Measurements from ENCODE around the gene POMT2. TPM values are rescaled to one million over a fixed set of nuclear protein-coding genes. Genes with fewer than 3 reads are reported as not detected.

POMT2 gene
- total and polyA plus RNA-seq, 2 experiments from 2014 or later, result 21.1 to 39.3 TPM

DNA sequence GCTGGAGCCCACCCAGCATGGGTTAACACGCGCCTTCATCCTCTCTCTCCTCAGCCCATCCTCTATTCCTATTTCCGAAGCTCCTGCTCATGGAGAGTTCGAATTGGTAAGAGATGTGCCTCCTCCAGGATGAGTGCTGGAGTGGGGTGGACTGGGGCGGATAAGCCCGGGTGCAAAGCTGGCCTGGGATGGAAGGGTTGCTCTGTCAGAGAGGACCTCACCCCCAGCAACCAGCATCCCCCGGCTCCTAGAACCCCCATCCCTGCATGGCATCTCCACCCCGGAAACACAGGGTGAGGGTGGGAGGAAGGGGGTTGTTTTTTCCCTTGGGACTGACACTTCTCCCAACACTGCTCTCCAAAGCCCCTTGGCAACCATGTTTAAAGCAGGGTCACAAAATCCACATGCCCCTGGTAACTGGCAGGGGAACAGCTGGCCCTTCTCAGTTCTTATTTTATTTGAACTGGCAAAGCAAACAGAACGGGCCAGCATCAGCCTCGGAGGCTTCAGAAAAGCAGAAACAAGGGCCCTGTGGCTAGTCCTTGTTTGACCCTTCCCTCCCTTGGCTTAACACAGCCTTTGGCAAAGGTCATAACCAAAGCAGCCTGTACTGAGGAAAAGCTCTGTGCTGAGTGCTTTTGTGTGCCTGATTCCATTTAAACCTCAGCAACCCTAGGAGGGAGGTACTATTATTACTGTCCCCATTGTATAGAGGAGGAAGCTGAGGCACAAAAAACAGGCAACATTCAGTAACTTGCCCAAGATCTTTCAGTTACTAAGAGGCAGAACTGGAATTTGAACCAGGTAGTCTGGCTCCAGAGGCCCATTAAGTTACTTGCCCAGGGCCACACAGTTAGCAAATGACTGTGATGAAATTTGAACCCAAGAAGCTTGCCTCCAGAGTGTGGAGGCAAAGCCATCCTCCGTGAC is 4.4 kb upstream of the POMT2 start:
- TF ChIP-seq EZH2phosphoT487 (IDR thresholded peaks at IDR 0.05; ENCODE audit: low read depth, severe bottlenecking, unreplicated experiment), result no peak
- TF ChIP-seq, protein P1, sequence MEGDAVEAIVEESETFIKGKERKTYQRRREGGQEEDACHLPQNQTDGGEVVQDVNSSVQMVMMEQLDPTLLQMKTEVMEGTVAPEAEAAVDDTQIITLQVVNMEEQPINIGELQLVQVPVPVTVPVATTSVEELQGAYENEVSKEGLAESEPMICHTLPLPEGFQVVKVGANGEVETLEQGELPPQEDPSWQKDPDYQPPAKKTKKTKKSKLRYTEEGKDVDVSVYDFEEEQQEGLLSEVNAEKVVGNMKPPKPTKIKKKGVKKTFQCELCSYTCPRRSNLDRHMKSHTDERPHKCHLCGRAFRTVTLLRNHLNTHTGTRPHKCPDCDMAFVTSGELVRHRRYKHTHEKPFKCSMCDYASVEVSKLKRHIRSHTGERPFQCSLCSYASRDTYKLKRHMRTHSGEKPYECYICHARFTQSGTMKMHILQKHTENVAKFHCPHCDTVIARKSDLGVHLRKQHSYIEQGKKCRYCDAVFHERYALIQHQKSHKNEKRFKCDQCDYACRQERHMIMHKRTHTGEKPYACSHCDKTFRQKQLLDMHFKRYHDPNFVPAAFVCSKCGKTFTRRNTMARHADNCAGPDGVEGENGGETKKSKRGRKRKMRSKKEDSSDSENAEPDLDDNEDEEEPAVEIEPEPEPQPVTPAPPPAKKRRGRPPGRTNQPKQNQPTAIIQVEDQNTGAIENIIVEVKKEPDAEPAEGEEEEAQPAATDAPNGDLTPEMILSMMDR (IDR thresholded peaks at IDR 0.05; ENCODE audit: poor library complexity), result no peak
- TF ChIP-seq EZH2 (IDR thresholded peaks at IDR 0.05; ENCODE audit: borderline replicate concordance), result no peak
- Histone ChIP-seq H2AFZ (no peak overlapping the region), H3K4me3 (no peak overlapping the region), H3K9me3 (ENCODE audit: low read depth) (no peaks in the 10 kb centered on the region), H3K9me2 (replicated peaks; ENCODE audit: insufficient read depth) (no peaks in the 10 kb centered on the region), H3K27me3 (no peaks in the 10 kb centered on the region), H3K4me2 (no peak overlapping the region), H3K27ac (no peak overlapping the region), H4K20me1 (ENCODE audit: insufficient read depth, poor library complexity, severe bottlenecking) (no peaks in the 10 kb centered on the region), H3K4me1 (ENCODE audit: insufficient read depth) (peaks cover 9% of the 10 kb centered on the region), H3K79me2 (peaks cover 12% of the 10 kb centered on the region), H3K36me3 (replicated peaks; ENCODE audit: insufficient read depth, low read depth) (no peaks in the 10 kb centered on the region)
- no peak for DNase-seq (ENCODE audit: low spot score)
- 88% methylated on average over 11 of the region's 11 CpGs for WGBS (ENCODE audit: low lambda C conversion rate, missing lambda C conversion rate)

DNA sequence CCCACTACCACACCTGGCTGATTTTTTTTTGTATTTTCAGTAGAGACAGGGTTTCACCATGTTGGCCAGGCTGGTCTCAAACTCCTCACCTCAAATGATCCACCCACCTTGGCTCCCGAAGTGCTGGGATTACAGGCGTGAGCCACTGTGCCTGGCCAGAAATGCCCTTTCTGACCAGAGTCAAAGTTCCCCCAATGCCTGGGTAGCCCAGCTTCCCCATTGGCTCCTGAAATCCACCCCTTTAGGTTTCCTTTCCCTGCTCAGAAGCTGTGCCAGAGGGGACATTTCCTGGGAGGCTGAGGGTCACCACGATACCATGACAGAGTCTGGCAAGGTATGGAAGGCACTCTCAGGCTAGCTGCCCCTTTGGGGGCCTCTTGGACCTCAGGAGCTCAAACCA is 3.6 kb upstream of the POMT2 start:
- no peaks in the 10 kb centered on the region for H3K27me3 ChIP-seq
- H3K79me2 ChIP-seq, result peaks cover 19% of the 10 kb centered on the region
- no peak overlapping the region for H3K27ac ChIP-seq
- no peak overlapping the region for H3K4me2 ChIP-seq
- no peaks in the 10 kb centered on the region for H4K20me1 ChIP-seq (ENCODE audit: insufficient read depth, poor library complexity, severe bottlenecking)
- H3K9me2 ChIP-seq (replicated peaks; ENCODE audit: insufficient read depth), result no peaks in the 10 kb centered on the region
- DNase-seq (ENCODE audit: low spot score), result no peak
- H2AFZ ChIP-seq, result no peak overlapping the region
- WGBS (ENCODE audit: low lambda C conversion rate, missing lambda C conversion rate), result 93% methylated on average over 3 of the region's 3 CpGs
- H3K9me3 ChIP-seq (ENCODE audit: low read depth), result no peaks in the 10 kb centered on the region
- no peak overlapping the region for H3K4me3 ChIP-seq
- TF ChIP-seq EZH2 (IDR thresholded peaks at IDR 0.05; ENCODE audit: borderline replicate concordance) (no peak), EZH2phosphoT487 (IDR thresholded peaks at IDR 0.05; ENCODE audit: low read depth, severe bottlenecking, unreplicated experiment) (no peak)
- TF ChIP-seq, protein P1 (IDR thresholded peaks at IDR 0.05; ENCODE audit: poor library complexity), result no peak
- H3K4me1 ChIP-seq (ENCODE audit: insufficient read depth), result peaks cover 15% of the 10 kb centered on the region
- H3K36me3 ChIP-seq (replicated peaks; ENCODE audit: insufficient read depth, low read depth), result no peaks in the 10 kb centered on the region

DNA sequence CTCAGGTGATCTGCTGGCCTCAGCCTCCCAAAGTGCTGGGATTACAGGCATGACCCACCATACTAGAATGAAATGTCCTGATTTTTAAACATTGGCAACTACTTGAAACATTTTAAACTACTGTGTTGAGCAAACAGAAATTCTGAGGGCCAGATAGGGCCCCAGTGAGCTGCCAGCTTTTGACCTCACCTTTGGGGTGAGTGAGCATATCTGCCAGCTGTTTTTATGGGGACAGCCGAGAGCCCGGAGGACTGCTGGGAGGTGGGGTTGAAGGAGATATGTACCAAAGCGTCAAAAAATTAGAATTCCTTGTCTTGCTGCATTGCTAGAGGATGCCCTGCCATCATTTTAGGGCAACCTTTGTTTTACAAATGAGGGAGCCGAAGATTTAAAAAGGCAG is 2.9 kb upstream of the POMT2 start:
- Histone ChIP-seq H3K27ac (no peak overlapping the region), H3K4me3 (no peak overlapping the region), H3K36me3 (replicated peaks; ENCODE audit: insufficient read depth, low read depth) (no peaks in the 10 kb centered on the region), H3K27me3 (no peaks in the 10 kb centered on the region), H3K4me1 (ENCODE audit: insufficient read depth) (peaks cover 15% of the 10 kb centered on the region), H3K9me3 (ENCODE audit: low read depth) (no peaks in the 10 kb centered on the region), H3K9me2 (replicated peaks; ENCODE audit: insufficient read depth) (no peaks in the 10 kb centered on the region), H4K20me1 (ENCODE audit: insufficient read depth, poor library complexity, severe bottlenecking) (no peaks in the 10 kb centered on the region), H3K4me2 (no peak overlapping the region), H2AFZ (no peak overlapping the region), H3K79me2 (peaks cover 26% of the 10 kb centered on the region)
- TF ChIP-seq EZH2phosphoT487 (IDR thresholded peaks at IDR 0.05; ENCODE audit: low read depth, severe bottlenecking, unreplicated experiment) (no peak), EZH2 (IDR thresholded peaks at IDR 0.05; ENCODE audit: borderline replicate concordance) (no peak)
- TF ChIP-seq, protein P1 (IDR thresholded peaks at IDR 0.05; ENCODE audit: poor library complexity), result no peak
- WGBS (ENCODE audit: low lambda C conversion rate, missing lambda C conversion rate), result 97% methylated on average over 4 of the region's 4 CpGs
- no peak for DNase-seq (ENCODE audit: low spot score)
